SJSA1 (cell line): ENCODE measurements around the gene GPR162. TPM values are rescaled to one million over a fixed set of nuclear protein-coding genes. Genes with fewer than 3 reads are reported as not detected.
A peak's percentile ranks its signal among the peaks of the same experiment; 100 is the strongest.
"Not testable (repeated sequence)": the region's sequence is repeated elsewhere in the genome, so short reads cannot be mapped to it uniquely, and the experiment has no call there.

Experiments used
- DNase-seq, 2 experiments: peaks; one replicate each; pipeline ENCODE4 v3.0.0-alpha.2; 2015 to 2020; ENCODE audit warnings: low spot score in 2 of 2, low read depth in 1 of 2
- H3K27ac ChIP-seq: fragments of 250-450 bp; sonication (Bioruptor Pico); 2 replicates; pipeline ENCODE4 v1.5.1; 2020; ENCODE audit warnings: mild to moderate bottlenecking, moderate library complexity
- H3K27me3 ChIP-seq: fragments of 250-450 bp; sonication (Bioruptor Pico); replicated peaks from 2 replicates; pipeline ENCODE4 v1.5.1; 2020; ENCODE audit warnings: mild to moderate bottlenecking, moderate library complexity
- H3K36me3 ChIP-seq: fragments of 250-450 bp; sonication (Bioruptor Pico); 2 replicates; pipeline ENCODE4 v1.5.1; 2020; ENCODE audit warnings: mild to moderate bottlenecking
- H3K4me1 ChIP-seq: fragments of 250-450 bp; sonication (Bioruptor Pico); replicated peaks from 2 replicates; pipeline ENCODE4 v1.6.1; 2021; ENCODE audit warnings: mild to moderate bottlenecking
- H3K4me3 ChIP-seq: fragments of 250-450 bp; sonication (Bioruptor Pico); 2 replicates; pipeline ENCODE4 v1.5.1; 2020; ENCODE audit warnings: mild to moderate bottlenecking
- H3K9me3 ChIP-seq: fragments of 250-450 bp; sonication (Bioruptor Pico); replicated peaks from 2 replicates; pipeline ENCODE4 v1.5.1; 2020; ENCODE audit warnings: mild to moderate bottlenecking
- total RNA-seq: library from RNA; depleted of rRNA; stranded (reverse); fragments of >200 nt; shearing (Covaris generic); gene quantifications from 2 replicates; pipeline ENCODE4 v1.2.3, GENCODE V29; 2014

GPR162 gene
- total RNA-seq, 1 experiment from 2014 or later: 0.16 TPM

DNA sequence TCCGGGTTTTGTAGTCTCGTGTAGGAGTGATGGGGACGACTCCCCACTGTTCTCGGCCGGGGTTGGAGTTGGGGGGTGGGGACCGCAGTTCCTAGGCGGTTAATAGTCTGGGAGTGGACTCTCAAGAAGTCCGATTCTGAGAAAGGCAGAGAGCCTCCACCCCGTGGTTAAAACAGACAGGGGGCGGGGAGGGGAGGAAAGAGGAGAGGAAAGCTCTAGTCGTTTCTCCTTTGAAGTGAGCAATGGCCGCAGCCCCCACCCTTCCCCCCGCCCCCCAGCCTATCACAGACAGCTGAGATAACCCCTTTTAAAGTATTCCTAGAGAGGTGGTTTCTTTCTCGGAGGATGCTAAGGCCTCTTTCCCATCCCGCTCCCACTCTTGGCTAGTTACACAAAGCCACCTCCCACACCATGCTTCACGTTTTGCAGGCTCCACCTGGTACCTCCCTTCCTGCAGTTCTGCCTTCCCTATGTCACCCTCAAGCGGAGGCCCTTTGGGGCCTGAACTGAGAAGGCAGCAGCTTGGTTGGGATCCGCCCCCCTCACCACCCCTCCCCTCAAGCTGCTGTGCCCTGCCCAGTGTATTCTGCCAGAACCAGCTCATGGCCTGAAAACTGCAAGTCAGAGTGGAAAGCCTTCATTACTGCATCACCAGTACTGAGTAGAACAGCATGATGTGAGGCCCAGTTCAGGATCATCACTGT is 31.2 kb downstream of the GPR162 start:
- Histone ChIP-seq H3K4me3 (peak overlapping the region; percentile 71), H3K9me3 (no peaks in the 10 kb centered on the region), H3K4me1 (peaks cover 19% of the 10 kb centered on the region), H3K36me3 (peaks cover 75% of the 10 kb centered on the region), H3K27me3 (no peaks in the 10 kb centered on the region), H3K27ac (peak overlapping the region; percentile 7; the same call in 1 of the 2 replicates)
- peak in 1 of 2 experiments; percentile 70 for DNase-seq

DNA sequence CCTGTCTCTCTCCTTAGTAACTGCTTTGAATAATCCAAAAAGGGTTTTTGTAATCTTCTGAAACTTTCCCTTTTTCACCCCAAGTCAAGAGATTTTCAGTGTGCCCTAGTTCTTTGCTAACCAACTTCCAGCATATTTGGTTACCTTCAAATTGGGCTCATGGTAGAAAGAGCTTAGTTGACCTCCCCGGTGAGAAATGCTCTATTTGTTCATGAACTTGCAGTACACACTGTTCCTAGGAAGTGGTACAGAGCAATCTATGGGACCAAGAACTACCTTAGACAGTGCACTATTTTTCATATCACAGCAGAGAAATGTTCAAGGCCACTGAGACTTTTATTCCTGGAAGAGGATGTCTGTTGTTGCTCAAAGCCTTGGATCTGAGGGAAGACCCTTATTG is 32.0 kb downstream of the GPR162 start:
- Histone ChIP-seq H3K4me1 (peaks cover 19% of the 10 kb centered on the region), H3K27ac (no peak overlapping the region; the same call in 1 of the 2 replicates), H3K36me3 (peaks cover 75% of the 10 kb centered on the region), H3K27me3 (no peaks in the 10 kb centered on the region), H3K9me3 (no peaks in the 10 kb centered on the region), H3K4me3 (no peak overlapping the region)
- no peak for DNase-seq

DNA sequence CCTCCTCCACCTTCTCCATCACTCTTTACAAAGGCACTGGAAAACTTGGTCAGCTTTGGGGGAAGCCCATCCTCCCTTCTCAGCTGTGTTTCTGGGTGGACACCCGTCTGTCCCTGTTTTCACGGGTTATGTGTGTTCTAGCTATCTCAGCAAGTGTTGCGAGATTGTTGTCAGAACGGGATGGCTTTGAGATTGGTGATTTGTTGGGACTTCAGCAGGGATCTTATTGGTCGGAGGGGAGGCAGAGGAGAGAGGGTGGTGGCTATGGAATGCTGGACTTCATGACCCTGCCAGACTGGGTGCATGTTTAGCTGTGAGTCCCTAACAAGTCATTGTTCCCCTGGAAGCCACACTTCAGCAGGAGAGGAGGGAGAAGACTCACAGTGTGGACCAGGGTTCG is 32.4 kb downstream of the GPR162 start:
- Histone ChIP-seq H3K27ac (no peak overlapping the region), H3K4me3 (no peak overlapping the region), H3K36me3 (peaks cover 75% of the 10 kb centered on the region), H3K27me3 (no peaks in the 10 kb centered on the region), H3K4me1 (peaks cover 19% of the 10 kb centered on the region), H3K9me3 (no peaks in the 10 kb centered on the region)
- DNase-seq: no peak

GRCh38 chr12:6855322-6855721 is 33.7 kb downstream of the GPR162 start:
- H3K4me1 ChIP-seq: peaks cover 14% of the 10 kb centered on the region
- no peaks in the 10 kb centered on the region for H3K27me3 ChIP-seq
- no peak overlapping the region for H3K4me3 ChIP-seq
- H3K9me3 ChIP-seq: no peaks in the 10 kb centered on the region
- H3K36me3 ChIP-seq: peaks cover 75% of the 10 kb centered on the region
- DNase-seq: no peak
- H3K27ac ChIP-seq: no peak overlapping the region

DNA sequence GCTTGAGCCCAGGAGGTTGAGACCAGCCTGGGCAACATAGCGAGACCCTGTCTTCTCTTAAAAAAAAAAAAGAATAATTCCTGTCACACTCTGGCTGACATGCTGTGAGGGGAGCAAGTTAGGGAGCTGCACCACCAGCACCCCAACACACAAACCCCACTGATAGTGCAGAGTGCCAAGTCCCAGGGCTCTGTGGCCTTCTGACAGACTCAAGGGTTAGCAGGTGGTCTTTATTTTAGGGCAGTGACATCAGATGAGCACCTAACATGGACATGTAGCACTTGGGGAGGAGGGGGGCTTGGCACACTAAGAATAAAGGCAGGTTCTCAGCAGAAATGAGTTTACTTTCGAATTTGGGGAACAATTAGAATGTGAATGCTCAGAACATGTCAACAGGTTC is 37.2 kb downstream of the GPR162 start:
- Histone ChIP-seq H3K4me1 (peaks cover under 1% of the 10 kb centered on the region; the same call in 1 of the 2 replicates), H3K9me3 (no peaks in the 10 kb centered on the region), H3K4me3 (no peak overlapping the region), H3K27me3 (no peaks in the 10 kb centered on the region), H3K36me3 (peaks cover 95% of the 10 kb centered on the region), H3K27ac (no peak overlapping the region)
- DNase-seq: no peak

DNA sequence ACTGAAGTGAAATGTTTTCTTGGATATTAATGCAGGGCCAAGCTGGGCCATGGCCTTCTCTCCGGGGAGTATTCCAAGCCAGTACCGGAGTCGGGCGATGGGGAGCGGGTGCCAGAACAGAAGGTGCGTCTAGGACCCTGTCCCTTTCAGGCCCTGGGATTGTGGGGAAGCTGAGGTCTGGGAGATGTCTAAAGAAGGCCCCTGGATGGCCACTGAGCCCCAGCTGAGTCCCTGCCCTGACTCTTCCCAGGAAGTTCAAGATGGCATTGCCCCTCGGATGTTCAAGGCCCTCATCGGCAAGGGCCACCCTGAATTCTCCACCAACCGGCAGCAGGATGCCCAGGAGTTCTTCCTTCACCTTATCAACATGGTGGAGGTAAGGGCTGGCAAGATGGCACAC is 38.5 kb downstream of the GPR162 start:
- DNase-seq: no peak
- Histone ChIP-seq H3K36me3 (peaks cover 100% of the 10 kb centered on the region), H3K27me3 (no peaks in the 10 kb centered on the region), H3K4me3 (no peak overlapping the region), H3K9me3 (no peaks in the 10 kb centered on the region), H3K4me1 (no peaks in the 10 kb centered on the region), H3K27ac (no peak overlapping the region)

GRCh38 chr12:6860942-6861341 is 39.3 kb downstream of the GPR162 start:
- Histone ChIP-seq H3K27me3 (no peaks in the 10 kb centered on the region), H3K4me1 (no peaks in the 10 kb centered on the region), H3K9me3 (no peaks in the 10 kb centered on the region), H3K27ac (no peak overlapping the region), H3K4me3 (no peak overlapping the region), H3K36me3 (peaks cover 100% of the 10 kb centered on the region)
- no peak for DNase-seq

GRCh38 chr12:6861391-6861790 is 39.8 kb downstream of the GPR162 start:
- H3K4me3 ChIP-seq: no peak overlapping the region
- no peaks in the 10 kb centered on the region for H3K4me1 ChIP-seq
- DNase-seq: no peak
- peaks cover 100% of the 10 kb centered on the region for H3K36me3 ChIP-seq
- no peaks in the 10 kb centered on the region for H3K27me3 ChIP-seq
- H3K9me3 ChIP-seq: no peaks in the 10 kb centered on the region
- no peak overlapping the region for H3K27ac ChIP-seq

- Histone ChIP-seq H3K36me3 (peaks cover 97% of the 10 kb centered on the region), H3K4me3 (no peak overlapping the region), H3K9me3 (no peaks in the 10 kb centered on the region), H3K27ac (no peak overlapping the region), H3K4me1 (peaks cover 6% of the 10 kb centered on the region), H3K27me3 (no peaks in the 10 kb centered on the region)
- DNase-seq: no peak
These were observed 41.4 kb downstream of the GPR162 start for GRCh38 chr12:6863033-6863432.

- Histone ChIP-seq H3K4me3 (no peak overlapping the region), H3K27ac (no peak overlapping the region), H3K27me3 (no peaks in the 10 kb centered on the region), H3K36me3 (peaks cover 97% of the 10 kb centered on the region), H3K4me1 (peaks cover 11% of the 10 kb centered on the region), H3K9me3 (no peaks in the 10 kb centered on the region)
- DNase-seq: no peak
These were observed 42.1 kb downstream of the GPR162 start for GRCh38 chr12:6863586-6864321.

DNA sequence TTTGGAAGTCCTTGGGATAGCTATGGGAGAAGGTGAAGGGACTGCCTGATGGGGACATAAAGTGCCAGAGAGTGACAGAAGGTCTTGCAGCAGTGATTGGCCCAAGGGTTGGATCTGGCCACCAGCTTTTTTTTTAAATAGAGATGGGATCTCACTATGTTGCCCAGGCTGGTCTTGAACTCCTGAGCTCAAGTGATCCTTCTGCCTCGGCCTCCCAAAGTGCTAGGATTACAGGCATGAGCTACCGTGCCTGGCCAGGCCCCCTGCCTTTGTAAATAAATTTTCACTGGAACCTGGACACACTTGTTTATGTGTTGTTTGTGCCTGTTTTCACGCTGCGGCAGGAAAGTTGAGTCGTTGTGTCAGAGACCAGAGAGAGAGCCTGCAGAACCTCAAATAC is 43.7 kb downstream of the GPR162 start:
- not testable (repeated sequence) for H3K4me3 ChIP-seq, H3K9me3 ChIP-seq, H3K27me3 ChIP-seq, DNase-seq, H3K27ac ChIP-seq
- peaks cover 97% of the 10 kb centered on the region for H3K36me3 ChIP-seq
- H3K4me1 ChIP-seq: peaks cover 25% of the 10 kb centered on the region

- H3K9me3 ChIP-seq: no peaks in the 10 kb centered on the region
- H3K36me3 ChIP-seq: peaks cover 97% of the 10 kb centered on the region
- H3K27ac ChIP-seq: peak overlapping the region; percentile 37; the same call in 1 of the 2 replicates
- no peaks in the 10 kb centered on the region for H3K27me3 ChIP-seq
- H3K4me1 ChIP-seq: peaks cover 26% of the 10 kb centered on the region
- H3K4me3 ChIP-seq: no peak overlapping the region; the same call in 1 of the 2 replicates
- no peak for DNase-seq
These were observed 44.7 kb downstream of the GPR162 start for GRCh38 chr12:6866163-6866919.

GRCh38 chr12:6866920-6867412 is 45.3 kb downstream of the GPR162 start:
- peaks cover 32% of the 10 kb centered on the region for H3K4me1 ChIP-seq
- no peaks in the 10 kb centered on the region for H3K9me3 ChIP-seq
- DNase-seq: peak in 1 of 2 experiments; percentile 60
- H3K36me3 ChIP-seq: peaks cover 97% of the 10 kb centered on the region
- no peaks in the 10 kb centered on the region for H3K27me3 ChIP-seq
- H3K4me3 ChIP-seq: peak overlapping the region; percentile 95
- H3K27ac ChIP-seq: peak overlapping the region; percentile 37; the same call in 1 of the 2 replicates
